ENCODE results near the gene KCNAB1. TPM values are rescaled to one million over a fixed set of nuclear protein-coding genes. Genes with fewer than 3 reads are reported as not detected.

Gene KCNAB1
- total and polyA plus RNA-seq, 4 experiments from 2014 or later: 0.40 to 0.58 TPM; not detected in 2

DNA sequence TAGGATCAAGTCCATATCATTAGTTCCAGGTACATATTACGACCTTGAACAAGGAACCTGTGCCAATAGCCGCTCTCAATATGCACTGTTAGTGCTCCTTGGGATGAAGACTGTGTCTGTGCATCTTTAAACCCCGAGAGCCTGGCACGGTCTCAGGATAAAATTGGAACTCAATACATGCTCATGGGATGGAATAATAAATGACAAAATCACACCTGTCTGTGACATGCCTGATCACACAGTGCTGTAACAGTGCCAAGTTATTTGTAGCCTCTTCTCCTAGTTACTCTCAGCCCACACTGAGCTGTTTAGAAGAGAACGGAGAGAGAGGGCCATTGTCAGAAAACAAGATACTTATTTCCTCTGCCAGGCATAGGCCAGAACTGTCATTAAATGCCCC is 352.3 kb downstream of the KCNAB1 start:
- peaks cover 0 to 1% (median 0%) of the 10 kb centered on the region in 4 donors for H3K4me1 Mint-ChIP-seq
- no peak for DNase-seq
- H3K27ac Mint-ChIP-seq: no peak overlapping the region
- H3K27me3 Mint-ChIP-seq: peaks cover 4 to 11% of the 10 kb centered on the region in 2 donors
- no peak overlapping the region for H3K4me3 ChIP-seq (ENCODE audit: low read length in 2 of 2)
- no peak overlapping the region for H3K4me3 Mint-ChIP-seq
- H3K27me3 ChIP-seq (ENCODE audit: insufficient read depth, low read length): no peaks in the 10 kb centered on the region
- H3K4me1 ChIP-seq (ENCODE audit: insufficient read depth, low read length): no peaks in the 10 kb centered on the region
- H3K9me3 ChIP-seq (ENCODE audit: control insufficient read depth in 1 of 2, low read length in 2 of 2): no peaks in the 10 kb centered on the region
- POLR2A ChIA-PET (ENCODE audit: partially characterized antibody): interaction anchor here (2.8 kb wide), 1 partner anchor 12 kb away, joined by 13 read pairs; no protein-coding TSS in a partner anchor
- no peaks in the 10 kb centered on the region for H3K36me3 Mint-ChIP-seq
- CTCF ChIA-PET (ENCODE audit: partially characterized antibody): interaction anchor here (0.8 to 9.1 kb wide), 6 partner anchors 10 to 320 kb away, joined by 3 to 155 read pairs (median 5); no protein-coding TSS in a partner anchor
- H3K27ac ChIP-seq (ENCODE audit: low read depth, low read length): no peak overlapping the region
- intact Hi-C loops (cut with micrococcal nuclease): loop anchor here (1.0 kb wide), 2 partner anchors 37 to 69 kb away; no protein-coding TSS in a partner anchor
- no peaks in the 10 kb centered on the region for H3K9me3 Mint-ChIP-seq
- no peaks in the 10 kb centered on the region for H3K36me3 ChIP-seq (ENCODE audit: insufficient read depth, low read length)

GRCh38 chr3:156473341-156473740 is 353.0 kb downstream of the KCNAB1 start:
- H3K27me3 ChIP-seq (ENCODE audit: insufficient read depth, low read length): no peaks in the 10 kb centered on the region
- H3K4me1 ChIP-seq (ENCODE audit: insufficient read depth, low read length): no peaks in the 10 kb centered on the region
- H3K4me3 ChIP-seq (ENCODE audit: low read length in 2 of 2): no peak overlapping the region
- H3K27me3 Mint-ChIP-seq: peaks cover 4 to 8% of the 10 kb centered on the region in 2 donors
- H3K4me1 Mint-ChIP-seq: peaks cover 0 to 1% (median 0%) of the 10 kb centered on the region in 4 donors
- no peak overlapping the region for H3K27ac Mint-ChIP-seq
- no peak for DNase-seq
- no peak overlapping the region for H3K4me3 Mint-ChIP-seq
- CTCF ChIA-PET (ENCODE audit: partially characterized antibody): interaction anchor here (1.1 to 9.1 kb wide), 8 partner anchors 9 to 321 kb away, joined by 3 to 155 read pairs (median 5); no protein-coding TSS in a partner anchor
- intact Hi-C loops (cut with micrococcal nuclease): no loop called here
- H3K9me3 ChIP-seq (ENCODE audit: control insufficient read depth in 1 of 2, low read length in 2 of 2): no peaks in the 10 kb centered on the region
- POLR2A ChIA-PET (ENCODE audit: partially characterized antibody): interaction anchor here (2.8 kb wide), 1 partner anchor 11 kb away, joined by 13 read pairs; no protein-coding TSS in a partner anchor
- no peaks in the 10 kb centered on the region for H3K36me3 ChIP-seq (ENCODE audit: insufficient read depth, low read length)
- no peak overlapping the region for H3K27ac ChIP-seq (ENCODE audit: low read depth, low read length)
- H3K9me3 Mint-ChIP-seq: no peaks in the 10 kb centered on the region
- H3K36me3 Mint-ChIP-seq: no peaks in the 10 kb centered on the region

DNA sequence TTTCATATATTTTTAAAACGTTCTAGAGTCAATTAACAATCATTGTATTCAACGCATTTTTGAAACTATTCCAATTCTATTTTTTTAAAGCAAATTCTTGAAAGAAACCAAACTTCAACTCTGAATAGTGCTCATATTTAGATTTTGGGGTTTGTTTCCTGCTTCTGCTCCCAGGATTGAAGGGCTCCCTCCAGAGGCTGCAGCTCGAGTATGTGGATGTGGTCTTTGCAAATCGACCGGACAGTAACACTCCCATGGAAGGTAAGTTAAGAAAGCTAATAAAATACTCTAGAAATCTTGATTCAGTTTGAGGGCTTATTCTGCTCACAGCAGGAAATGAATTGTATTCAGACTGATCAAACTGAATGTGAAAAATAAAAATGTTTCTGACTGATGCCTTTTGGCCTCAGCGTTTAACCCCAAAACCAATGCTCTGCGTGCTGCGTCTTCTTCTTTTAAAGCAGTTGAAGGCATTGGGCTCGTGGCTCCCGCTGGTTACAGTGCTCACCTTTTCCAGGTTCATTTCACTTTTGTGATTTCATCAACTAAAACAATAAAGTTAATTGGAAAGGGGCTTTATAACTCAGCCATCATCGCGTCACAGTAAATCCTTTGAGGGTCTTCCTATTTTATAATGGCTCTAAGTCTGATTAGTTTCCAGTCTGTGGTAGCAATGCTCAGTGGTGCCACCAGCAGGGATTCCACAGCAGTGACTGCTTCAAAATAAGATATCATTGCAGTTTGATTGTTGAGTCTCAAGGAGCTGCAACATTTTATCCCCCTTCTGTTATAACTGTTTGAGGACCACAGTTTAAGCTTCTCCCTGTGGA is 354.4 kb downstream of the KCNAB1 start:
- no peaks in the 10 kb centered on the region for H3K9me3 Mint-ChIP-seq
- H3K4me3 ChIP-seq (ENCODE audit: low read length in 2 of 2): no peak overlapping the region
- peaks cover 4 to 8% of the 10 kb centered on the region in 2 donors for H3K27me3 Mint-ChIP-seq
- peak overlapping the region in 2 of 8 donors; percentile 31 to 36 for H3K4me3 Mint-ChIP-seq
- no peak overlapping the region for H3K27ac ChIP-seq (ENCODE audit: low read depth, low read length)
- POLR2A ChIA-PET (ENCODE audit: partially characterized antibody): interaction anchor here (0.8 to 2.8 kb wide), 4 partner anchors 9 to 80 kb away, joined by 3 to 13 read pairs (median 4); partner anchors contain the start of gene SSR3
- no peaks in the 10 kb centered on the region for H3K36me3 ChIP-seq (ENCODE audit: insufficient read depth, low read length)
- H3K27ac Mint-ChIP-seq: no peak overlapping the region
- DNase-seq: no peak
- CTCF ChIA-PET (ENCODE audit: partially characterized antibody): interaction anchor here (0.9 to 9.1 kb wide), 13 partner anchors 9 to 615 kb away, joined by 3 to 155 read pairs (median 3); no protein-coding TSS in a partner anchor
- no peaks in the 10 kb centered on the region for H3K9me3 ChIP-seq (ENCODE audit: control insufficient read depth in 1 of 2, low read length in 2 of 2)
- intact Hi-C loops (cut with micrococcal nuclease): no loop called here
- H3K4me1 ChIP-seq (ENCODE audit: insufficient read depth, low read length): no peaks in the 10 kb centered on the region
- no peaks in the 10 kb centered on the region for H3K36me3 Mint-ChIP-seq
- peaks cover 0 to 1% (median 0%) of the 10 kb centered on the region in 4 donors for H3K4me1 Mint-ChIP-seq
- H3K27me3 ChIP-seq (ENCODE audit: insufficient read depth, low read length): no peaks in the 10 kb centered on the region

DNA sequence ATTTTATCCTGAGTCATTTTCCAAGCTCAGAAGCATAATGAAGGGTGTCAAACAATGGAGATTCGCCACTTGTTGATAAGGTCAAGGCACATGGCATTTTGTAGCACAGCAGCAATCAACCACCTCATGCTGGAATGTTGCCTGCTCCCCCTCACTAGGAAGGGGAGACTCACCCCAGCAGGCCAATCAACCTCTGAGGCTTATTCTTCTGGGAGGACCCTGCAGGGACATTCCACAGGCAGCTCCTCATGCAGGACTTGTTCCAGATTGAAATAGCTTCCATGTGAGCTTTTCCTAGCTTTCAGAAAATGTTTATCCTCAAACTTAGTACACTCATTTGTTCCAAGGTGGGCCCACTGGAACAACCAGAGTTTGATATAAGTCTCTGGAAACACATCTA is 356.9 kb downstream of the KCNAB1 start:
- Mint-ChIP-seq H3K27me3 (peaks cover 0 to 4% of the 10 kb centered on the region in 2 donors), H3K9me3 (no peaks in the 10 kb centered on the region), H3K27ac (no peak overlapping the region), H3K4me1 (peaks cover 6 to 10% (median 9%) of the 10 kb centered on the region in 4 donors), H3K4me3 (no peak overlapping the region), H3K36me3 (no peaks in the 10 kb centered on the region)
- Histone ChIP-seq H3K9me3 (ENCODE audit: control insufficient read depth in 1 of 2, low read length in 2 of 2) (no peaks in the 10 kb centered on the region), H3K36me3 (ENCODE audit: insufficient read depth, low read length) (no peaks in the 10 kb centered on the region), H3K27ac (ENCODE audit: low read depth, low read length) (no peak overlapping the region), H3K27me3 (ENCODE audit: insufficient read depth, low read length) (no peaks in the 10 kb centered on the region), H3K4me1 (ENCODE audit: insufficient read depth, low read length) (peaks cover 9% of the 10 kb centered on the region), H3K4me3 (ENCODE audit: low read length in 2 of 2) (no peak overlapping the region)
- ChIA-PET POLR2A (ENCODE audit: partially characterized antibody) (no interaction called here), CTCF (ENCODE audit: partially characterized antibody) (interaction anchor here (0.9 kb wide), 1 partner anchor 33 kb away, joined by 3 read pairs; no protein-coding TSS in a partner anchor)
- DNase-seq: no peak
- intact Hi-C loops (cut with micrococcal nuclease): no loop called here

GRCh38 chr3:156478891-156479290 is 358.5 kb downstream of the KCNAB1 start:
- intact Hi-C loops (cut with micrococcal nuclease): no loop called here
- H3K27me3 Mint-ChIP-seq: peaks cover 0 to 4% of the 10 kb centered on the region in 2 donors

DNA sequence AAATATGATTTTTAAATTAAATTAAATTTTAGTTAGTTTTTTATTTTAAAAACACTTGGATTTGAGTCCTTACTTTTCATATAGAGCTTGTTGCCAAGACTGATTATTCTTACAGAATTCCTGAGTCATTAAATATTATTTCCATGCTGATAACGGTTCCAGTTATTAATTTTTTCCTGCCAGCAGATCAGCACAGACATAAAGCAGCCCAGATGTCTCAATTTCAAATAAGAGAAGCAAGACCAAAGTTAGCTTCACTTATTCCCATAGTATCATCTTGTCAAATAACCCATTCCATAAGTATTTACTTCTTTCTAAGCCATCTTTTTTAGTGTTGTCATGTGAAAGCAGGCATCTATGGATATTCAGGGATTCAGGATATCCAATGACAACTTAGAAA is 359.2 kb downstream of the KCNAB1 start:
- no peak overlapping the region for H3K27ac Mint-ChIP-seq
- H3K36me3 Mint-ChIP-seq: no peaks in the 10 kb centered on the region

More at GRCh38 chr3:156478891-156479290, 358.5 kb downstream of the KCNAB1 start:
- no peaks in the 10 kb centered on the region for H3K36me3 Mint-ChIP-seq
- DNase-seq: no peak
- Histone ChIP-seq H3K36me3 (ENCODE audit: insufficient read depth, low read length) (no peaks in the 10 kb centered on the region), H3K27ac (ENCODE audit: low read depth, low read length) (no peak overlapping the region), H3K4me1 (ENCODE audit: insufficient read depth, low read length) (peaks cover 25% of the 10 kb centered on the region), H3K27me3 (ENCODE audit: insufficient read depth, low read length) (no peaks in the 10 kb centered on the region), H3K4me3 (ENCODE audit: low read length in 2 of 2) (no peak overlapping the region), H3K9me3 (ENCODE audit: control insufficient read depth in 1 of 2, low read length in 2 of 2) (no peaks in the 10 kb centered on the region)
- no peak overlapping the region for H3K4me3 Mint-ChIP-seq
- peaks cover 19 to 26% (median 23%) of the 10 kb centered on the region in 4 donors for H3K4me1 Mint-ChIP-seq
- H3K9me3 Mint-ChIP-seq: no peaks in the 10 kb centered on the region
- ChIA-PET POLR2A (ENCODE audit: partially characterized antibody) (no interaction called here), CTCF (ENCODE audit: partially characterized antibody) (interaction anchor here (1.0 to 9.3 kb wide), 3 partner anchors 14 to 327 kb away, joined by 3 to 125 read pairs (median 3); no protein-coding TSS in a partner anchor)
- H3K27ac Mint-ChIP-seq: no peak overlapping the region

More for the DNA sequence above, 359.2 kb downstream of the KCNAB1 start:
- POLR2A ChIA-PET (ENCODE audit: partially characterized antibody): no interaction called here
- H3K27me3 Mint-ChIP-seq: peaks cover 0 to 3% of the 10 kb centered on the region in 2 donors
- no peaks in the 10 kb centered on the region for H3K36me3 ChIP-seq (ENCODE audit: insufficient read depth, low read length)
- H3K9me3 Mint-ChIP-seq: no peaks in the 10 kb centered on the region
- intact Hi-C loops (cut with micrococcal nuclease): loop anchor here (5.0 to 10.0 kb wide), 3 partner anchors 43 to 1625 kb away; partner anchors contain the start of gene SHOX2
- H3K4me3 Mint-ChIP-seq: no peak overlapping the region
- H3K27me3 ChIP-seq (ENCODE audit: insufficient read depth, low read length): no peaks in the 10 kb centered on the region
- CTCF ChIA-PET (ENCODE audit: partially characterized antibody): interaction anchor here (1.0 to 9.3 kb wide), 3 partner anchors 13 to 327 kb away, joined by 3 to 125 read pairs (median 3); no protein-coding TSS in a partner anchor
- H3K27ac ChIP-seq (ENCODE audit: low read depth, low read length): no peak overlapping the region
- peaks cover 24 to 33% (median 29%) of the 10 kb centered on the region in 4 donors for H3K4me1 Mint-ChIP-seq
- peaks cover 32% of the 10 kb centered on the region for H3K4me1 ChIP-seq (ENCODE audit: insufficient read depth, low read length)
- H3K9me3 ChIP-seq (ENCODE audit: control insufficient read depth in 1 of 2, low read length in 2 of 2): no peaks in the 10 kb centered on the region
- no peak overlapping the region for H3K4me3 ChIP-seq (ENCODE audit: low read length in 2 of 2)
- no peak for DNase-seq

All from CD4-positive, alpha-beta memory T cell (primary cell).